Right forelimb (tissue), 1 donor: ENCODE data around the gene KLF14.
"Not testable (repeated sequence)": the region's sequence is repeated elsewhere in the genome, so short reads cannot be mapped to it uniquely, and the experiment has no call there.

Experiments used
- DNase-seq: peaks from one replicate; pipeline ENCODE4 v3.0.0-alpha.2; 2018

The KLF14 gene

GRCh38 chr7:130712416-130712815, 21.6 kb downstream of the KLF14 start:
- DNase-seq: no peak

GRCh38 chr7:130708766-130709165, 25.2 kb downstream of the KLF14 start:
- DNase-seq: no peak

DNA sequence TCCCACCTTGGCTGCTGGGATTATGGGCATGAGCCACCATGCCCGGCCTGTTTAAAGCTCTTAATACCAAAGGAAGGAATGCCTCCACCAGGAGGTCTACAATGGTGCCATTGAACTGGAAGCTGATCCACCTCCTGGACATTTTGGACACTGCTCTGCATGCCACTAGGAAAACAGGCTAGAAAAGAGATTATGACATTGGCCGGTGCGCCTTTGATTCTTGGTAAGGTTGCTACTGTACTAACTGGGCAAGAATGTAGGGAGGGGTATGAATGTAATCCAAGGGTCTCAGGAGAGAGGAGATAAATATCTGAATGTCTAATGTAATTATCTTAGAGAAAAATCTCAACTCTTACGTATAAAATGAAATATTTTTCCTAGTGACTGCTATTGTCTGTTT, 26.0 kb downstream of the KLF14 start:
- no peak for DNase-seq

GRCh38 chr7:130703851-130704250, 30.2 kb downstream of the KLF14 start:
- DNase-seq: no peak

GRCh38 chr7:130701650-130702049, 32.4 kb downstream of the KLF14 start:
- no peak for DNase-seq

DNA sequence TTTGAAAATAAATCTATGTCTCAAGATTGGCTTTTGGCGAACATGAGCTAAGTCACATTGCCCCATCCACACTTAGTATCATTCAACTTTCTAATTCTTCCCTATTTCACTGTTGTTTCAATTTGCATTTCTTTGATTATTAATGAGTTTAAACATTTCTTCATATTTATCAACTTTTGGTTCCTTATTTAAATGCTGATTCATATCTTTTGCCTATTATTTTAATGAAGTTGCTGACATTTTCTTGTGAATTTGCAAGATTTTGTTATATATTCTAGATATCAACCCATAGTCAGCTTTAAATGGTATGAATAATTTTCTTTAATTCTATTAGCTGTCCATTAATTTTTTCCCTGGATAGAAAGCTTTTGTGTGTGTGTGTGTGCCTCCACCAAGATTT, 33.2 kb downstream of the KLF14 start:
- no peak for DNase-seq

DNA sequence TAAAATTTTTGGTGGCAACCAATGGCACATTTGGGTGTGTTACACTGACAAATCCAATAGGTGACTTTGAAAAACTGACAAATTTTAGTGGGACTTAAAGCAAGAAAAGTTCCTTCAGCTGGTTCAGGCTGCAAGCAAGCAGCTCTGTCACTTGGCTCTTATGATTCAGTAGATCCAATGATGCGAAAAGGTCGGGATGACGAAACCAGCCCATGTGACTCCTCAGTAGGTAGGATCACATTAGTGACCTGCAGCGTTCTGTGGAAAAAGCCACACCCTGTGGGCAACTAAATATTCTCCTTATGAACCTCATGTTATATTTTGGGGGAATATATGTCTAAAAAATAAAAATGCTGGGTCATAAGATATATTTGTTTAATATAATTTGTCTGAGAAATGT, 34.3 kb downstream of the KLF14 start:
- DNase-seq: no peak

- no peak for DNase-seq
Measured at GRCh38 chr7:130697820-130698219, 36.2 kb downstream of the KLF14 start.

DNA sequence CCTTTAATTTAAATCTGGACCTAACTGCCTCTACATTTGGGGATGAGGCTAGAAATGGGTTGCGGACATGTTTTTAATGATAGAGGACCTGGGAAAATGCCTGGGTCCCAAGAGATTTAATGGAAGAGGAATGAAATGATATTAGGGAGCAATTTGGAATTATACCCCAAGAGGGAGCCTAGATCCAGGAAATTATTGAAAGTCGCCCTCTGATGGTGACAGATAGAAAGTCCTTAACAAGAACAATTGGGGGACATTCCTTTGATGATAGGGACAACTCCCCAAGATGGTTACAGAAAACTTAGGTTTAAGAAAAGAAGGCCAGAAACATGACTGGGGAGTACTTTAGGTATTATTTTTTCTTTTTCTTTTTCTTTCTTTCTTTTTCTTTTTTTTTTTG, 38.2 kb downstream of the KLF14 start:
- no peak for DNase-seq

- DNase-seq: not testable (repeated sequence)
Measured at GRCh38 chr7:130692396-130692795, 41.6 kb downstream of the KLF14 start.

GRCh38 chr7:130689683-130690082, 44.3 kb downstream of the KLF14 start:
- DNase-seq: no peak

DNA sequence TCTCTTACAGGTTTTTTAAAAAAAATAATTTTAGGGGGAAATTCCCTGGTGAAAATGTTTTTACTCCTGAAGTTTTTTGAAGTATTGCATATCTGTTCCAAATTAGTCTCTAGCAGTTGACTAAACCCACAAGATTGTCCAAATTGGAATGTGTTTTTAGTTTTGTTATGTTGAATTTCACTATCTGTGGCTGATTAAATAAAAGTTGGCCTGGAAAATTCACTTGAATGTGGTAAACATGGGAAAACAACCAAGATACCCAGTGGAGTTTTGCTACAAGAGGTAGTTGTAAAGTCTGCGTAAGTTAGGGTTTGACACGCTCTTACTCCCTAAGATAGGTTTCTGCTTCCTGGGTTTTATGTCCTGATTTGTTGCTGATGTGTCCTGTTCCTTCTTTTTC, 51.0 kb downstream of the KLF14 start:
- DNase-seq: no peak
